Activated T-cell treated with anti-CD3 and anti-CD28 coated beads, Interleukin-2, amount 50 U/mL, for 72 hours (primary cell): Measurements from ENCODE around the gene MDP1. TPM values are rescaled to one million over a fixed set of nuclear protein-coding genes. Genes with fewer than 3 reads are reported as not detected.

Source experiments
- ATAC-seq, 2 donors: fragments of 150-1000 bp; cut with Tn5 transposase; replicated peaks in 1 of 2; 2 replicates each; pipeline ENCODE4 v1.10.0; 2021; ENCODE audit warnings: moderate library complexity in 2 of 2, mild to moderate bottlenecking in 1 of 2
- DNase-seq, 2 donors: peaks; one replicate each; pipeline ENCODE4 v3.0.0; 2021 to 2022; ENCODE audit warnings: mixed read lengths in 1 of 2
- H3K27ac Mint-ChIP-seq: one replicate; pipeline ENCODE4 v1.8.0; 2022; ENCODE audit warnings: mild to moderate bottlenecking, moderate library complexity, mixed read lengths
- H3K27me3 Mint-ChIP-seq: one replicate; pipeline ENCODE4 v1.8.0; 2022; ENCODE audit warnings: low read depth, mixed read lengths
- H3K36me3 Mint-ChIP-seq, 2 donors: one replicate each; pipeline ENCODE4 v1.8.0; 2022; ENCODE audit warnings: mixed read lengths in 2 of 2, mild to moderate bottlenecking in 1 of 2; ENCODE audit not compliant: insufficient read depth in 2 of 2
- H3K4me1 Mint-ChIP-seq: one replicate; pipeline ENCODE4 v1.8.0; 2022; ENCODE audit warnings: low read depth, mixed read lengths
- H3K4me3 Mint-ChIP-seq, 2 donors: one replicate each; pipeline ENCODE4 v1.8.0; 2022; ENCODE audit warnings: mild to moderate bottlenecking in 2 of 2, mixed read lengths in 2 of 2, moderate library complexity in 2 of 2
- H3K9me3 Mint-ChIP-seq, 2 donors: one replicate each; pipeline ENCODE4 v1.8.0; 2022; ENCODE audit warnings: mixed read lengths in 2 of 2
- total RNA-seq, 2 donors: library from RNA; stranded (reverse); gene quantifications; one replicate each; pipeline ENCODE4 v1.2.3, GENCODE V29; 2022

Gene MDP1
- total RNA-seq, 2 donors from 2014 or later, result 16.8 to 20.2 TPM

- peaks cover 61% of the 10 kb centered on the region for H3K4me1 Mint-ChIP-seq
- H3K36me3 Mint-ChIP-seq, result peaks cover 11 to 32% of the 10 kb centered on the region in 2 donors
- peak in 1 of 2 donors; percentile 1 for ATAC-seq
- no peak for DNase-seq
- H3K27ac Mint-ChIP-seq, result peak overlapping the region; percentile 92
- H3K9me3 Mint-ChIP-seq, result peaks cover 0 to 1% of the 10 kb centered on the region in 2 donors
- H3K27me3 Mint-ChIP-seq, result no peaks in the 10 kb centered on the region
- H3K4me3 Mint-ChIP-seq, result peak overlapping the region; percentile 95 to 97
Measured at GRCh38 chr14:24196071-24197055, 19.5 kb downstream of the MDP1 start.

GRCh38 chr14:24195186-24196070 is 20.4 kb downstream of the MDP1 start, which contains the start of gene TM9SF1:
Gene TM9SF1 (minus strand): TSS chr14:24195441. CDS start chr14:24195019, 422 bp downstream.
- Mint-ChIP-seq H3K27me3 (no peaks in the 10 kb centered on the region), H3K36me3 (peaks cover 9 to 31% of the 10 kb centered on the region in 2 donors), H3K4me3 (peak within 1 kb of the TSS; percentile 95 to 97), H3K9me3 (no peaks in the 10 kb centered on the region), H3K4me1 (peaks cover 61% of the 10 kb centered on the region), H3K27ac (peak within 1 kb of the TSS; percentile 92)
- DNase-seq (peak; percentile 91 to 92), ATAC-seq (peak; percentile 92 to 94)

- Mint-ChIP-seq H3K4me1 (peaks cover 66% of the 10 kb centered on the region), H3K27ac (peak overlapping the region; percentile 92), H3K4me3 (peak overlapping the region; percentile 95 to 97), H3K9me3 (no peaks in the 10 kb centered on the region), H3K36me3 (peaks cover 9 to 31% of the 10 kb centered on the region in 2 donors), H3K27me3 (no peaks in the 10 kb centered on the region)
- ATAC-seq (no peak), DNase-seq (no peak)
Measured at GRCh38 chr14:24194873-24195185, 21.0 kb downstream of the MDP1 start.

- peaks cover 9 to 27% of the 10 kb centered on the region in 2 donors for H3K36me3 Mint-ChIP-seq
- H3K4me3 Mint-ChIP-seq, result peak overlapping the region; percentile 95 to 97
Measured at GRCh38 chr14:24194186-24194872, 21.5 kb downstream of the MDP1 start.

GRCh38 chr14:24192933-24193332 is 22.9 kb downstream of the MDP1 start:
- Mint-ChIP-seq H3K9me3 (no peaks in the 10 kb centered on the region), H3K4me1 (peaks cover 70% of the 10 kb centered on the region), H3K27ac (no peak overlapping the region), H3K27me3 (no peaks in the 10 kb centered on the region), H3K36me3 (peaks cover 3 to 17% of the 10 kb centered on the region in 2 donors), H3K4me3 (no peak overlapping the region)
- DNase-seq (no peak), ATAC-seq (no peak)

More at GRCh38 chr14:24194186-24194872, 21.5 kb downstream of the MDP1 start:
- Mint-ChIP-seq H3K27me3 (no peaks in the 10 kb centered on the region), H3K4me1 (peaks cover 70% of the 10 kb centered on the region), H3K9me3 (no peaks in the 10 kb centered on the region), H3K27ac (peak overlapping the region; percentile 92)
- DNase-seq (no peak), ATAC-seq (no peak)

GRCh38 chr14:24190416-24190815 is 25.4 kb downstream of the MDP1 start:
- Mint-ChIP-seq H3K4me1 (peaks cover 63% of the 10 kb centered on the region), H3K27me3 (no peaks in the 10 kb centered on the region)
- ATAC-seq, result no peak

GRCh38 chr14:24189460-24189859 is 26.4 kb downstream of the MDP1 start:
- Mint-ChIP-seq H3K4me1 (peaks cover 57% of the 10 kb centered on the region), H3K9me3 (no peaks in the 10 kb centered on the region), H3K27me3 (no peaks in the 10 kb centered on the region), H3K36me3 (peaks cover 3 to 11% of the 10 kb centered on the region in 2 donors), H3K4me3 (peak overlapping the region in 1 of 2 donors; percentile 91), H3K27ac (peak overlapping the region; percentile 88)
- DNase-seq, result no peak
- no peak for ATAC-seq

More at GRCh38 chr14:24190416-24190815, 25.4 kb downstream of the MDP1 start:
- Mint-ChIP-seq H3K27ac (no peak overlapping the region), H3K36me3 (peaks cover 3 to 11% of the 10 kb centered on the region in 2 donors), H3K9me3 (no peaks in the 10 kb centered on the region), H3K4me3 (no peak overlapping the region)
- no peak for DNase-seq

GRCh38 chr14:24189059-24189375 is 26.8 kb downstream of the MDP1 start:
- Mint-ChIP-seq H3K9me3 (no peaks in the 10 kb centered on the region), H3K36me3 (peaks cover 3 to 10% of the 10 kb centered on the region in 2 donors), H3K27me3 (no peaks in the 10 kb centered on the region), H3K27ac (peak overlapping the region; percentile 88), H3K4me1 (peaks cover 52% of the 10 kb centered on the region), H3K4me3 (peak overlapping the region; percentile 91 to 93)
- DNase-seq (no peak), ATAC-seq (no peak)

- no peaks in the 10 kb centered on the region for H3K9me3 Mint-ChIP-seq
Measured at GRCh38 chr14:24188251-24189058, 27.4 kb downstream of the MDP1 start, which contains the start of gene IPO4. Gene IPO4 (minus strand): TSS chr14:24188816. CDS start chr14:24188787, 29 bp downstream.

GRCh38 chr14:24187539-24187915 is 28.3 kb downstream of the MDP1 start:
- H3K4me1 Mint-ChIP-seq, result peaks cover 44% of the 10 kb centered on the region
- H3K27me3 Mint-ChIP-seq, result no peaks in the 10 kb centered on the region
- DNase-seq (no peak), ATAC-seq (no peak)
- H3K27ac Mint-ChIP-seq, result no peak overlapping the region
- H3K9me3 Mint-ChIP-seq, result no peaks in the 10 kb centered on the region
- H3K4me3 Mint-ChIP-seq, result peak overlapping the region; percentile 91 to 93
- H3K36me3 Mint-ChIP-seq, result peaks cover 0 to 3% of the 10 kb centered on the region in 2 donors

More at GRCh38 chr14:24188251-24189058, 27.4 kb downstream of the MDP1 start, which contains the start of gene IPO4:
- no peaks in the 10 kb centered on the region for H3K27me3 Mint-ChIP-seq
- H3K4me3 Mint-ChIP-seq, result peak within 1 kb of the TSS; percentile 91 to 93
- H3K36me3 Mint-ChIP-seq, result peaks cover 3 to 9% of the 10 kb centered on the region in 2 donors
- DNase-seq (peak; percentile 94 to 96), ATAC-seq (peak; percentile 92)
- peaks cover 49% of the 10 kb centered on the region for H3K4me1 Mint-ChIP-seq
- H3K27ac Mint-ChIP-seq, result peak within 1 kb of the TSS; percentile 89

- H3K9me3 Mint-ChIP-seq, result no peaks in the 10 kb centered on the region
- peaks cover 0 to 1% of the 10 kb centered on the region in 2 donors for H3K36me3 Mint-ChIP-seq
- no peak for ATAC-seq
- H3K27me3 Mint-ChIP-seq, result no peaks in the 10 kb centered on the region
- peaks cover 38% of the 10 kb centered on the region for H3K4me1 Mint-ChIP-seq
- DNase-seq, result no peak
- peak overlapping the region; percentile 48 for H3K27ac Mint-ChIP-seq
- peak overlapping the region; percentile 77 to 91 for H3K4me3 Mint-ChIP-seq
Measured at GRCh38 chr14:24186831-24187538, 28.9 kb downstream of the MDP1 start.
